Cerebellar cortex (tissue), 1 donor: ENCODE results near the gene KLHL1.

Source experiments
- DNase-seq: peaks from one replicate; pipeline ENCODE4 v3.0.0-alpha.2; 2015; ENCODE audit warnings: low spot score

KLHL1 gene

GRCh38 chr13:70016116-70016515 is 92.1 kb downstream of the KLHL1 start:
- no peak for DNase-seq

GRCh38 chr13:70014337-70014736 is 93.9 kb downstream of the KLHL1 start:
- no peak for DNase-seq

GRCh38 chr13:69999875-70000274 is 108.4 kb downstream of the KLHL1 start:
- DNase-seq, result peak; percentile 1

GRCh38 chr13:69997061-69997460 is 111.2 kb downstream of the KLHL1 start:
- no peak for DNase-seq

GRCh38 chr13:69980799-69981198 is 127.5 kb downstream of the KLHL1 start:
- DNase-seq, result no peak

- no peak for DNase-seq
These were observed 132.8 kb downstream of the KLHL1 start for GRCh38 chr13:69975496-69975895.

GRCh38 chr13:69970520-69970919 is 137.7 kb downstream of the KLHL1 start:
- DNase-seq, result no peak

- DNase-seq, result peak; percentile 61
These were observed 149.2 kb downstream of the KLHL1 start for GRCh38 chr13:69959046-69959445.

- no peak for DNase-seq
These were observed 151.4 kb downstream of the KLHL1 start for GRCh38 chr13:69956839-69957238.

GRCh38 chr13:69956349-69956748 is 151.9 kb downstream of the KLHL1 start:
- DNase-seq, result no peak

GRCh38 chr13:69955271-69955670 is 153.0 kb downstream of the KLHL1 start:
- no peak for DNase-seq

- DNase-seq, result no peak
These were observed 156.8 kb downstream of the KLHL1 start for GRCh38 chr13:69951412-69951811.

- no peak for DNase-seq
These were observed 158.1 kb downstream of the KLHL1 start for GRCh38 chr13:69950160-69950559.

GRCh38 chr13:69948016-69948415 is 160.2 kb downstream of the KLHL1 start:
- no peak for DNase-seq

- DNase-seq, result no peak
These were observed 160.7 kb downstream of the KLHL1 start for GRCh38 chr13:69947582-69947981.

GRCh38 chr13:69946511-69946910 is 161.7 kb downstream of the KLHL1 start:
- no peak for DNase-seq

GRCh38 chr13:69935043-69935442 is 173.2 kb downstream of the KLHL1 start:
- DNase-seq, result no peak

- no peak for DNase-seq
These were observed 180.0 kb downstream of the KLHL1 start for GRCh38 chr13:69928262-69928661.

- no peak for DNase-seq
These were observed 187.1 kb downstream of the KLHL1 start for GRCh38 chr13:69921156-69921555.

GRCh38 chr13:69912630-69913029 is 195.6 kb downstream of the KLHL1 start:
- no peak for DNase-seq

GRCh38 chr13:69910800-69911199 is 197.5 kb downstream of the KLHL1 start:
- no peak for DNase-seq

GRCh38 chr13:69904784-69905183 is 203.5 kb downstream of the KLHL1 start:
- no peak for DNase-seq

- no peak for DNase-seq
These were observed 205.2 kb downstream of the KLHL1 start for GRCh38 chr13:69903081-69903480.

- no peak for DNase-seq
These were observed 225.8 kb downstream of the KLHL1 start for GRCh38 chr13:69882451-69882850.

GRCh38 chr13:69879936-69880335 is 228.3 kb downstream of the KLHL1 start:
- no peak for DNase-seq
